Measurements from ENCODE around the gene PJA1.

The PJA1 gene

GRCh38 chrX:69165087-69165651 is at the start of gene PJA1:
Gene PJA1 (minus strand): TSS chrX:69165453. CDS start chrX:69163073, 2,380 bp downstream.
- H4K20me1 ChIP-seq (ENCODE audit: insufficient read depth, low read length) = no peaks in the 10 kb centered on the region
- no peaks in the 10 kb centered on the region for H3F3A ChIP-seq (ENCODE audit: insufficient read depth, low read length)
- peak within 1 kb of the TSS; percentile 28 for H3K27ac ChIP-seq (ENCODE audit: low read depth, low read length, poor library complexity, severe bottlenecking)
- H3K27me3 ChIP-seq (ENCODE audit: insufficient read depth, low read length) = no peaks in the 10 kb centered on the region
- H2AFZ ChIP-seq (ENCODE audit: low read length) = 0 out of 2 replicates have a peak within 1 kb of the TSS, but pooled peaks have one; percentile 79
- H3K4me2 ChIP-seq (ENCODE audit: low read length) = peak within 1 kb of the TSS; percentile 86
- H3K4me3 ChIP-seq (ENCODE audit: low read depth, low read length, poor library complexity, severe bottlenecking) = peak within 1 kb of the TSS; percentile 88
- peaks cover 11% of the 10 kb centered on the region for H3K4me1 ChIP-seq (ENCODE audit: insufficient read depth, low read length, severe bottlenecking)
- H3K79me2 ChIP-seq (ENCODE audit: insufficient read depth, low read length) = no peaks in the 10 kb centered on the region
- H3K9me3 ChIP-seq (ENCODE audit: low read length) = no peaks in the 10 kb centered on the region
- no peak for TF ChIP-seq EZH2 (IDR thresholded peaks at IDR 0.05; ENCODE audit: borderline replicate concordance, low read length)
- TF ChIP-seq, protein P1, sequence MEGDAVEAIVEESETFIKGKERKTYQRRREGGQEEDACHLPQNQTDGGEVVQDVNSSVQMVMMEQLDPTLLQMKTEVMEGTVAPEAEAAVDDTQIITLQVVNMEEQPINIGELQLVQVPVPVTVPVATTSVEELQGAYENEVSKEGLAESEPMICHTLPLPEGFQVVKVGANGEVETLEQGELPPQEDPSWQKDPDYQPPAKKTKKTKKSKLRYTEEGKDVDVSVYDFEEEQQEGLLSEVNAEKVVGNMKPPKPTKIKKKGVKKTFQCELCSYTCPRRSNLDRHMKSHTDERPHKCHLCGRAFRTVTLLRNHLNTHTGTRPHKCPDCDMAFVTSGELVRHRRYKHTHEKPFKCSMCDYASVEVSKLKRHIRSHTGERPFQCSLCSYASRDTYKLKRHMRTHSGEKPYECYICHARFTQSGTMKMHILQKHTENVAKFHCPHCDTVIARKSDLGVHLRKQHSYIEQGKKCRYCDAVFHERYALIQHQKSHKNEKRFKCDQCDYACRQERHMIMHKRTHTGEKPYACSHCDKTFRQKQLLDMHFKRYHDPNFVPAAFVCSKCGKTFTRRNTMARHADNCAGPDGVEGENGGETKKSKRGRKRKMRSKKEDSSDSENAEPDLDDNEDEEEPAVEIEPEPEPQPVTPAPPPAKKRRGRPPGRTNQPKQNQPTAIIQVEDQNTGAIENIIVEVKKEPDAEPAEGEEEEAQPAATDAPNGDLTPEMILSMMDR (IDR thresholded peaks at IDR 0.05; ENCODE audit: low read length) = no peak
- H3K9me2 ChIP-seq (ENCODE audit: low read depth, low read length) = no peaks in the 10 kb centered on the region
- H3K36me3 ChIP-seq (ENCODE audit: insufficient read depth, low read length) = peaks cover 4% of the 10 kb centered on the region; the same call in 1 of the 2 replicates
- H3K9ac ChIP-seq (ENCODE audit: low read length) = peak within 1 kb of the TSS; percentile 79

DNA sequence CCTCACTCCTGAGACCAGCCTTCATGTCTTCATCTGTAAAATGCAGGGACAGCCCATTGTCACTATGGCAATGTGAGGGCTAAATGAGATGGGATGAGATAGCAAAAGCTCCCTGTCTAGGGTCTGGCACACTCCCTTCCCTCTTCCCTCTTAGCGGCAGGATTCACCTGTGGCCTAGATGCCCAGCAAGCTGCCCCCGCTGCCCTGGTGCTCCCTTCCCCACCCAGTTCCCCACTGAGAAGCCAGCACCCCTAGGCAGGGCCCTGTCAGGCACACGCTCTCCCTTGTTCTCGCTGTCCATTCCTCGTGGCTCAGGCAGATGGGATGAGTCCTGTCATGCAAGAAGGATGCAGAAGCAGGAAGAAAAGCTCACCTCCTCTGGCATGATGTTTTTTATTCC is 49.2 kb upstream of the PJA1 start:
- no peak overlapping the region for H3K27ac ChIP-seq (ENCODE audit: low read depth, low read length, poor library complexity, severe bottlenecking)
- H3K36me3 ChIP-seq (ENCODE audit: insufficient read depth, low read length) = no peaks in the 10 kb centered on the region
- no peaks in the 10 kb centered on the region for H3K9me3 ChIP-seq (ENCODE audit: low read length)
- no peaks in the 10 kb centered on the region for H3K27me3 ChIP-seq (ENCODE audit: insufficient read depth, low read length)
- TF ChIP-seq, protein P1 (IDR thresholded peaks at IDR 0.05; ENCODE audit: low read length) = no peak
- no peak for TF ChIP-seq EZH2 (IDR thresholded peaks at IDR 0.05; ENCODE audit: borderline replicate concordance, low read length)
- H3F3A ChIP-seq (ENCODE audit: insufficient read depth, low read length) = no peaks in the 10 kb centered on the region
- no peaks in the 10 kb centered on the region for H3K79me2 ChIP-seq (ENCODE audit: insufficient read depth, low read length)
- no peak overlapping the region for H2AFZ ChIP-seq (ENCODE audit: low read length)
- H3K9me2 ChIP-seq (ENCODE audit: low read depth, low read length) = no peaks in the 10 kb centered on the region
- H4K20me1 ChIP-seq (ENCODE audit: insufficient read depth, low read length) = no peaks in the 10 kb centered on the region
- H3K4me1 ChIP-seq (ENCODE audit: insufficient read depth, low read length, severe bottlenecking) = no peaks in the 10 kb centered on the region
- no peak overlapping the region for H3K9ac ChIP-seq (ENCODE audit: low read length)
- no peak overlapping the region for H3K4me2 ChIP-seq (ENCODE audit: low read length)
- H3K4me3 ChIP-seq (ENCODE audit: low read depth, low read length, poor library complexity, severe bottlenecking) = no peak overlapping the region

GRCh38 chrX:69211701-69212100 is 46.4 kb upstream of the PJA1 start:
- H2AFZ ChIP-seq (ENCODE audit: low read length) = no peak overlapping the region
- H3K36me3 ChIP-seq (ENCODE audit: insufficient read depth, low read length) = no peaks in the 10 kb centered on the region
- H3K79me2 ChIP-seq (ENCODE audit: insufficient read depth, low read length) = no peaks in the 10 kb centered on the region
- no peaks in the 10 kb centered on the region for H4K20me1 ChIP-seq (ENCODE audit: insufficient read depth, low read length)
- no peaks in the 10 kb centered on the region for H3K9me3 ChIP-seq (ENCODE audit: low read length)
- no peak overlapping the region for H3K27ac ChIP-seq (ENCODE audit: low read depth, low read length, poor library complexity, severe bottlenecking)
- H3F3A ChIP-seq (ENCODE audit: insufficient read depth, low read length) = no peaks in the 10 kb centered on the region
- H3K4me3 ChIP-seq (ENCODE audit: low read depth, low read length, poor library complexity, severe bottlenecking) = no peak overlapping the region
- H3K9ac ChIP-seq (ENCODE audit: low read length) = no peak overlapping the region
- TF ChIP-seq, protein P1 (IDR thresholded peaks at IDR 0.05; ENCODE audit: low read length) = no peak
- TF ChIP-seq EZH2 (IDR thresholded peaks at IDR 0.05; ENCODE audit: borderline replicate concordance, low read length) = no peak
- no peaks in the 10 kb centered on the region for H3K4me1 ChIP-seq (ENCODE audit: insufficient read depth, low read length, severe bottlenecking)
- no peaks in the 10 kb centered on the region for H3K9me2 ChIP-seq (ENCODE audit: low read depth, low read length)
- H3K4me2 ChIP-seq (ENCODE audit: low read length) = no peak overlapping the region
- no peaks in the 10 kb centered on the region for H3K27me3 ChIP-seq (ENCODE audit: insufficient read depth, low read length)

Data from OCI-LY1 (cell line).